ENCODE results near the gene SYPL1. TPM values are rescaled to one million over a fixed set of nuclear protein-coding genes. Genes with fewer than 3 reads are reported as not detected.

The SYPL1 gene
- total and polyA plus RNA-seq, 9 of the 15 experiments (the other 6 are each of a cell fraction or from before 2014, with no cell fraction given): 23.8 to 214 (median 70.2) TPM

DNA sequence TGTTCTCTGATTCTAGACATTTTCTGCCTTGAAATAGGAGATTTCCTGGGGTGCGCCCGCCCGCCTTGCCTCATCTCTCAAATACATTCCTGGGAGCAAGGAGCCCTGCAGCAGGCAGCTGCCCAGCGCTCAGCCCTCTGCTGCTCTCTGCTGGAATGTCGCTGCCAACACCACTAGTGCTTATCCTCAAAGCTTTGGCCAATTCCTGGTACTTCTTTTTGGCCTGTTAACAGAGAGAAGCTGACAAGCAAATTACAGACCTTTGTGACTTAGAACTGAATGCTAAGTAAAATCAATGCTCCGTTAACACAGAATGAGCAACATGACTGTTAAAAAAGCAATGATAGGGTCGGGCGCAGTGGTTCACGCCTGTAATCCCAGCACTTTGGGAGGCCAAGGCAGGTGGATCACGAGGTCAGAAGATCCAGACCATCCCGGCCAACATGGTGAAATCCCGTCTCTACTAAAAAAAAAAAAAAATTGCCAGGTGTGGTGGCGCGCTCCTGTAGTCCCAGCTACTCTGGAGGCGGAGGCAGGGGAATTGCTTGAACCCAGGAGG lies 41.9 kb upstream of the SYPL1 start (continued):
- TF ChIP-seq, protein P1, sequence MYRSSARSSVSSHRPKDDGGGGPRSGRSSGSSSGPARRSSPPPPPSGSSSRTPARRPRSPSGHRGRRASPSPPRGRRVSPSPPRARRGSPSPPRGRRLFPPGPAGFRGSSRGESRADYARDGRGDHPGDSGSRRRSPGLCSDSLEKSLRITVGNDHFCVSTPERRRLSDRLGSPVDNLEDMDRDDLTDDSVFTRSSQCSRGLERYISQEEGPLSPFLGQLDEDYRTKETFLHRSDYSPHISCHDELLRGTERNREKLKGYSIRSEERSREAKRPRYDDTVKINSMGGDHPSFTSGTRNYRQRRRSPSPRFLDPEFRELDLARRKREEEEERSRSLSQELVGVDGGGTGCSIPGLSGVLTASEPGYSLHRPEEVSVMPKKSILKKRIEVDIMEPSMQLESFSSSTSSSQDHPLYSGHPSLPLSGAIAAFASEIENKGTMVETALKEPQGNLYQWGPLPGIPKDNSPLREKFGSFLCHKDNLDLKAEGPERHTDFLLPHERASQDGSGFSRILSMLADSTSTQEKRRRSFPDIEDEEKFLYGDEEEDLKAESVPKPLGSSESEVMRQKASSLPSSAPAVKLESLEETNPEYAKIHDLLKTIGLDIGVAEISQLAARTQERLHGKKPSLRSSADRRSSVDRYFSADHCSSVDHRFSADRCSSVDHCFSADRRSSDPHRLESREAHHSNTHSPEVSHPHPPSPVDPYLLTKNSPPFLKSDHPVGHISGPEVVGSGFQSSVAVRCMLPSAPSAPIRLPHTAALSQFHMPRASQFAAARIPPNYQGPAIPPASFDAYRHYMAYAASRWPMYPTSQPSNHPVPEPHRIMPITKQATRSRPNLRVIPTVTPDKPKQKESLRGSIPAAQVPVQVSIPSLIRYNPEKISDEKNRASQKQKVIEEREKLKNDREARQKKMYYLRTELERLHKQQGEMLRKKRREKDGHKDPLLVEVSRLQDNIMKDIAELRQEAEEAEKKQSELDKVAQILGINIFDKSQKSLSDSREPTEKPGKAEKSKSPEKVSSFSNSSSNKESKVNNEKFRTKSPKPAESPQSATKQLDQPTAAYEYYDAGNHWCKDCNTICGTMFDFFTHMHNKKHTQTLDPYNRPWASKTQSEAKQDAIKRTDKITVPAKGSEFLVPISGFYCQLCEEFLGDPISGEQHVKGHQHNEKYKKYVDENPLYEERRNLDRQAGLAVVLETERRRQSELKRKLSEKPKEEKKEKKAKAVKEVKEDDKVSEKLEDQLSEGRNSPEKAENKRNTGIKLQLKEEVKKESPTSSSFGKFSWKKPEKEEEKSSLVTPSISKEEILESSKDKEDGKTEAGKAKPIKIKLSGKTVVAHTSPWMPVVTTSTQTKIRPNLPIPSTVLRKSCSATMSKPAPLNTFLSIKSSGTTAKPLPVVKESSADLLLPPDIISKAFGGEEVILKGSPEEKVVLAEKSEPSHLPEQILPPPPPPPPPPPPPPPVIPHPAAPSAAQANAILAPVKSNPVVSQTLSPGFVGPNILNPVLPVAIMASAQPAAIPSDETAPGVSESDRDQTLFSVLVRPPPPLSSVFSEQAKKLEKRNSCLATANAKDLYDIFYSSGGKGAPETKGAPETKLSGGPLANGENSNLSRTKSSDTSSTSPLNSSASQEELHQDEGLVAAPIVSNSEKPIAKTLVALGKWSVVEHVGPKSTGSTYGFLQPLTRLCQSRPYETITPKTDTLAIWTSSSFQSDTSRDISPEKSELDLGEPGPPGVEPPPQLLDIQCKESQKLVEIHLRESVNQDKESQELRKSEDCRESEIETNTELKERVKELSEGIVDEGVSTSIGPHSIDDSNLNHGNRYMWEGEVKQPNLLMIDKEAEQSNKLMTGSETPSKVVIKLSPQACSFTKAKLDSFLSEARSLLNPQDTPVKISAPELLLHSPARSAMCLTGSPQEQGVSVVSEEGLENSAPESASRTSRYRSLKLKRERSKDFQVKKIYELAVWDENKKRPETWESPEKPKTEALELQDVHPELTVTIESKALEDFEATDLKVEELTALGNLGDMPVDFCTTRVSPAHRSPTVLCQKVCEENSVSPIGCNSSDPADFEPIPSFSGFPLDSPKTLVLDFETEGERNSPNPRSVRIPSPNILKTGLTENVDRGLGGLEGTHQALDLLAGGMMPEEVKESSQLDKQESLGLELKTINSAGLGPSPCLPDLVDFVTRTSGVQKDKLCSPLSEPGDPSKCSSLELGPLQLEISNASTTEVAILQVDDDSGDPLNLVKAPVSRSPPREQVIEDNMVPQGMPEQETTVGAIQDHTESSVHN (IDR thresholded peaks at IDR 0.05; ENCODE audit: borderline replicate concordance in 1 of 2, low read depth in 1 of 2): no peak
- TF ChIP-seq, protein P2, sequence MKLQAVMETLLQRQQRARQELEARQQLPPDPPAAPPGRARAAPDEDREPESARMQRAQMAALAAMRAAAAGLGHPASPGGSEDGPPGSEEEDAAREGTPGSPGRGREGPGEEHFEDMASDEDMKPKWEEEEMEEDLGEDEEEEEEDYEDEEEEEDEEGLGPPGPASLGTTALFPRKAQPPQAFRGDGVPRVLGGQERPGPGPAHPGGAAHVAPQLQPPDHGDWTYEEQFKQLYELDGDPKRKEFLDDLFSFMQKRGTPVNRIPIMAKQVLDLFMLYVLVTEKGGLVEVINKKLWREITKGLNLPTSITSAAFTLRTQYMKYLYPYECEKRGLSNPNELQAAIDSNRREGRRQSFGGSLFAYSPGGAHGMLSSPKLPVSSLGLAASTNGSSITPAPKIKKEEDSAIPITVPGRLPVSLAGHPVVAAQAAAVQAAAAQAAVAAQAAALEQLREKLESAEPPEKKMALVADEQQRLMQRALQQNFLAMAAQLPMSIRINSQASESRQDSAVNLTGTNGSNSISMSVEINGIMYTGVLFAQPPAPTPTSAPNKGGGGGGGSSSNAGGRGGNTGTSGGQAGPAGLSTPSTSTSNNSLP (IDR thresholded peaks at IDR 0.05; ENCODE audit: borderline replicate concordance, low read depth, low read length): no peak
- TF ChIP-seq ZNF445 (CRISPR knock-in tag; IDR thresholded peaks at IDR 0.05; ENCODE audit: low read depth): no peak
- TF ChIP-seq NCOA6 (IDR thresholded peaks at IDR 0.05): no peak
- TF ChIP-seq RAD21 (CRISPR knock-in tag; conservative IDR thresholded peaks at IDR 0.05 in 1 of 2, IDR thresholded peaks at IDR 0.05 in 1 of 2): peak; percentile 100
- TF ChIP-seq, protein P3, sequence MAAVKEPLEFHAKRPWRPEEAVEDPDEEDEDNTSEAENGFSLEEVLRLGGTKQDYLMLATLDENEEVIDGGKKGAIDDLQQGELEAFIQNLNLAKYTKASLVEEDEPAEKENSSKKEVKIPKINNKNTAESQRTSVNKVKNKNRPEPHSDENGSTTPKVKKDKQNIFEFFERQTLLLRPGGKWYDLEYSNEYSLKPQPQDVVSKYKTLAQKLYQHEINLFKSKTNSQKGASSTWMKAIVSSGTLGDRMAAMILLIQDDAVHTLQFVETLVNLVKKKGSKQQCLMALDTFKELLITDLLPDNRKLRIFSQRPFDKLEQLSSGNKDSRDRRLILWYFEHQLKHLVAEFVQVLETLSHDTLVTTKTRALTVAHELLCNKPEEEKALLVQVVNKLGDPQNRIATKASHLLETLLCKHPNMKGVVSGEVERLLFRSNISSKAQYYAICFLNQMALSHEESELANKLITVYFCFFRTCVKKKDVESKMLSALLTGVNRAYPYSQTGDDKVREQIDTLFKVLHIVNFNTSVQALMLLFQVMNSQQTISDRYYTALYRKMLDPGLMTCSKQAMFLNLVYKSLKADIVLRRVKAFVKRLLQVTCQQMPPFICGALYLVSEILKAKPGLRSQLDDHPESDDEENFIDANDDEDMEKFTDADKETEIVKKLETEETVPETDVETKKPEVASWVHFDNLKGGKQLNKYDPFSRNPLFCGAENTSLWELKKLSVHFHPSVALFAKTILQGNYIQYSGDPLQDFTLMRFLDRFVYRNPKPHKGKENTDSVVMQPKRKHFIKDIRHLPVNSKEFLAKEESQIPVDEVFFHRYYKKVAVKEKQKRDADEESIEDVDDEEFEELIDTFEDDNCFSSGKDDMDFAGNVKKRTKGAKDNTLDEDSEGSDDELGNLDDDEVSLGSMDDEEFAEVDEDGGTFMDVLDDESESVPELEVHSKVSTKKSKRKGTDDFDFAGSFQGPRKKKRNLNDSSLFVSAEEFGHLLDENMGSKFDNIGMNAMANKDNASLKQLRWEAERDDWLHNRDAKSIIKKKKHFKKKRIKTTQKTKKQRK (IDR thresholded peaks at IDR 0.05; ENCODE audit: borderline replicate concordance, low read depth, low read length): no peak
- TF ChIP-seq ATF1 (CRISPR knock-in tag; IDR thresholded peaks at IDR 0.05): no peak
- TF ChIP-seq ATF1 (tag; IDR thresholded peaks at IDR 0.05): no peak
- no peak for TF ChIP-seq ZBTB8A (IDR thresholded peaks at IDR 0.05; ENCODE audit: partially characterized antibody)
- TF ChIP-seq PTBP1 (IDR thresholded peaks at IDR 0.05; ENCODE audit: low read depth, low read length): no peak
- TF ChIP-seq STAT5B (CRISPR knock-in tag; IDR thresholded peaks at IDR 0.05): no peak
- no peak for TF ChIP-seq ZSCAN32 (CRISPR knock-in tag; IDR thresholded peaks at IDR 0.05)
- TF ChIP-seq KLF13 (tag; IDR thresholded peaks at IDR 0.05; ENCODE audit: borderline replicate concordance, low read depth): 0 out of 2 replicates have a peak, but pooled peaks have one; percentile 5
- no peak for TF ChIP-seq DNMT1 (IDR thresholded peaks at IDR 0.05)

All from K562 (cell line).